Measurements from ENCODE around the gene TRPM2. TPM values are rescaled to one million over a fixed set of nuclear protein-coding genes. Genes with fewer than 3 reads are reported as not detected.
A peak's percentile ranks its signal among the peaks of the same experiment; 100 is the strongest.

The TRPM2 gene
- total and polyA plus RNA-seq, 2 of the 13 experiments (the other 11 are each of a cell fraction or from before 2014, with no cell fraction given): 0.07 to 0.20 TPM

- H3K36me3 ChIP-seq (replicated peaks in 1 of 2; ENCODE audit: control insufficient read depth in 1 of 2, insufficient read depth in 2 of 2, low read length in 2 of 2): no peaks in the 10 kb centered on the region
- H4K20me1 ChIP-seq (ENCODE audit: insufficient read depth, low read length): no peaks in the 10 kb centered on the region
- H3K27me3 ChIP-seq (ENCODE audit: control insufficient read depth in 1 of 2, insufficient read depth in 2 of 2, low read length in 2 of 2): peaks cover 4 to 37% of the 10 kb centered on the region in 2 experiments; a peak in 4 of 5 replicates
- in situ Hi-C loops (cut with HindIII; ENCODE audit: extremely low pct_ligation_motif_present, low pct_unique_long_range_greater_than_20kb) (no loop called here), intact Hi-C loops (cut with micrococcal nuclease; ENCODE audit: unreplicated experiment) (loop anchor here (10.0 kb wide), 1 partner anchor 71 kb away; no protein-coding TSS in a partner anchor)
- no peak overlapping the region for H3K4me2 ChIP-seq (ENCODE audit: low read depth, low read length)
- H3K4me3 ChIP-seq (replicated peaks in 1 of 3; ENCODE audit: insufficient read depth in 1 of 3, low read depth in 2 of 3, low read length in 3 of 3): no peak overlapping the region
- no peak overlapping the region for H2AFZ ChIP-seq (ENCODE audit: low read length)
- no peak overlapping the region for H3K9ac ChIP-seq (ENCODE audit: insufficient read depth, low read depth, low read length)
- TF ChIP-seq ZFX (CRISPR knock-in tag; IDR thresholded peaks at IDR 0.05; ENCODE audit: low read depth): no peak
- ATAC-seq (no peak), FAIRE-seq (no peak), DNase-seq (ENCODE audit: low spot score) (no peak)
- H3K4me1 ChIP-seq (ENCODE audit: insufficient read depth, low read length): peaks cover 26% of the 10 kb centered on the region
- H3K27ac ChIP-seq (ENCODE audit: extremely low read length, insufficient read depth, low read length): no peak overlapping the region
- WGBS (ENCODE audit: low lambda C conversion rate): 69% methylated on average over 8 of the region's 13 CpGs
- H3K79me2 ChIP-seq (ENCODE audit: insufficient read depth, low read length): no peaks in the 10 kb centered on the region
- no TSS peak for BruUV-seq (replicated peaks)
- no peaks in the 10 kb centered on the region for H3K9me3 ChIP-seq (ENCODE audit: low read length)
- ChIA-PET POLR2A (no interaction called here), CTCF (ENCODE audit: low intra/inter-chr PET ratio, low total read pairs) (no interaction called here)
These were observed 82.7 kb downstream of the TRPM2 start for GRCh38 chr21:44436111-44436611.

- no TSS peak for BruUV-seq (replicated peaks)
- DNase-seq (ENCODE audit: low spot score): no peak
- H3K27ac ChIP-seq (ENCODE audit: extremely low read length, insufficient read depth, low read length): no peak overlapping the region
- POLR2A ChIA-PET: no interaction called here
- CTCF ChIA-PET (ENCODE audit: low intra/inter-chr PET ratio, low total read pairs): no interaction called here
- H4K20me1 ChIP-seq (ENCODE audit: insufficient read depth, low read length): no peaks in the 10 kb centered on the region
- no peak overlapping the region for H3K9ac ChIP-seq (ENCODE audit: insufficient read depth, low read depth, low read length)
- intact Hi-C loops (cut with micrococcal nuclease; ENCODE audit: unreplicated experiment): loop anchor here (10.0 kb wide), 1 partner anchor 72 kb away; no protein-coding TSS in a partner anchor
- WGBS (ENCODE audit: low lambda C conversion rate): 47% methylated on average over 17 of the region's 18 CpGs
- H3K9me3 ChIP-seq (ENCODE audit: low read length): no peaks in the 10 kb centered on the region
- H3K36me3 ChIP-seq (replicated peaks in 1 of 2; ENCODE audit: control insufficient read depth in 1 of 2, insufficient read depth in 2 of 2, low read length in 2 of 2): no peaks in the 10 kb centered on the region
- in situ Hi-C loops (cut with HindIII; ENCODE audit: extremely low pct_ligation_motif_present, low pct_unique_long_range_greater_than_20kb): no loop called here
- no peak for ATAC-seq
- H3K27me3 ChIP-seq (ENCODE audit: control insufficient read depth in 1 of 2, insufficient read depth in 2 of 2, low read length in 2 of 2): peaks cover 4 to 35% of the 10 kb centered on the region in 2 experiments; a peak in 4 of 5 replicates
- FAIRE-seq: no peak
- no peaks in the 10 kb centered on the region for H3K79me2 ChIP-seq (ENCODE audit: insufficient read depth, low read length)
- TF ChIP-seq ONECUT2 (CRISPR knock-in tag; IDR thresholded peaks at IDR 0.05) (no peak), ZBTB33 (CRISPR knock-in tag; IDR thresholded peaks at IDR 0.05) (peak; percentile 67; the same call in 1 of the 2 replicates)
- H2AFZ ChIP-seq (ENCODE audit: low read length): no peak overlapping the region
- H3K4me1 ChIP-seq (ENCODE audit: insufficient read depth, low read length): peaks cover 33% of the 10 kb centered on the region
- no peak overlapping the region for H3K4me2 ChIP-seq (ENCODE audit: low read depth, low read length)
- H3K4me3 ChIP-seq (replicated peaks in 1 of 3; ENCODE audit: insufficient read depth in 1 of 3, low read depth in 2 of 3, low read length in 3 of 3): no peak overlapping the region
These were observed 83.5 kb downstream of the TRPM2 start for GRCh38 chr21:44436958-44437357.

All from HepG2 (cell line).